Left ventricle myocardium superior (tissue), 1 donor: ENCODE data around the gene OMA1. TPM values are rescaled to one million over a fixed set of nuclear protein-coding genes. Genes with fewer than 3 reads are reported as not detected.
"Not testable (repeated sequence)": the region's sequence is repeated elsewhere in the genome, so short reads cannot be mapped to it uniquely, and the experiment has no call there.

Experiments
- ATAC-seq: fragments of 200-7000 bp; cut with Tn5 transposase; one replicate; pipeline ENCODE4 v1.9.1; 2020; ENCODE audit warnings: mild to moderate bottlenecking, moderate library complexity
- DNase-seq: peaks from one replicate; pipeline ENCODE4 v3.0.0-alpha.2; 2020
- intact Hi-C: fragments of 100-400 bp; cut with micrococcal nuclease; formaldehyde crosslinking; loops from one replicate; pipeline ENCODE4 v1.11.0; 2022
- total RNA-seq: library from RNA; stranded (reverse); fragmentation: NEBNext Ultra II Directional; extraction: Animal tissue kit (Norgen Biotek cat#: 25700); gene quantifications from one replicate; pipeline ENCODE4 v1.2.1, GENCODE V29; 2021
- donor health status: DM: no; HTN: yes; CAD: no; lungs with severe emphysema.

Gene OMA1
- total RNA-seq, 1 donor from 2014 or later = 29.4 TPM

DNA sequence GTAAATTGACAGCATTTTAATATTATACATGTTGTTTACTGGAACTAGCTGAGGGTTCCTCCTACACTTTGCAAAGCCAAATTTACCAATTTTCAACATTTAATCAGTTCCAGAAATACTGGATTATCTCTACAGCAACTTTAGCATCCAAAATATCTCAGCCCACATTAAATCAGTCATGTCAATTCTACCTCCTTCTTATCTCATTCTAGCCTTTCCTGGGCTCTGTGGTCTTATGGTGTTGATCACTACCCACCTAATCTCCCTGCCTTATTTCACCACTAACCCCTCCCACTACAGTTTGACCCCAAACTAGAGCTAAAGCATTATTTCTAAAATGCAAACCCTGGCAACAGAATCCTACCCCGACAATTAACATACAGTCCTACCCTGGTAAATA is 3.3 kb downstream of the OMA1 start:
- no peak for ATAC-seq
- no peak for DNase-seq
- intact Hi-C loops = no loop called here

DNA sequence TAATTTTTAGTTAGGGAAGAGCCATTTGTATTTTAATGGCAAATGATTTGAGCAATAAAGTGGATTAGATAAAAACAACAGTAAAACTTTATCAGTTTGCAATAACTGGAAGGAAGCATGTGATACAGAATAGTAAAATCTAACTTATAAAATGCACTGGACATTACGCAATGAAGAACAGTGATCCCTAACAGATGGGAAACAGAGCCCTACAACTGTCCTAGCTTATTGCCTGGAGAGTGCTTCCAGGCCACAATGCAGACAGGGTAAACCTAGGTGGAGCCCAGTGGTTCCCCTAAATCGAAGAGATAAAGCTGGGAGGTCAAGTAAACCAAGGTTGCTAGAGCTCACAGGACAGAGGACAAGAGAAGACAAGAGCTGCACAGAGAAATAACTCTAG is 7.0 kb downstream of the OMA1 start:
- no peak for ATAC-seq
- DNase-seq = no peak
- intact Hi-C loops = no loop called here

DNA sequence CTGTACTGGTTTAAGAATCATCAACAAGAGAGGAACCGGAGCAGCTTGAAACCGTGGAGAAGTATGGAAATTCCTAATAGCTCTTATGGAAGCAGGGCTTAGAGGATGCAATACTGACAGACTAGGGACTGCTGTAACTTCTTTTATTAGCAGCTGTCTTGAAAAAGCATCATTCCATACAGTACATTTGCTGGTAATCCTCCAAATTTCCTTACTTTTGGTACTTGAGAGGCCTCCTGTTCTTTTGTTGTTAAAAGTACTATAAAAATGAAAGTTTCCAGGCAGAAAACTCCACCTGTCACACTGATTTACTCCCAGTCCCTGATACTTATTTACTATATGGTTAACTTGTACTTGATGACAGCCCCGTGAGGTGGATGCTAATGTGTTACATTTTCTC is 7.7 kb downstream of the OMA1 start:
- intact Hi-C loops = no loop called here
- no peak for ATAC-seq
- no peak for DNase-seq

DNA sequence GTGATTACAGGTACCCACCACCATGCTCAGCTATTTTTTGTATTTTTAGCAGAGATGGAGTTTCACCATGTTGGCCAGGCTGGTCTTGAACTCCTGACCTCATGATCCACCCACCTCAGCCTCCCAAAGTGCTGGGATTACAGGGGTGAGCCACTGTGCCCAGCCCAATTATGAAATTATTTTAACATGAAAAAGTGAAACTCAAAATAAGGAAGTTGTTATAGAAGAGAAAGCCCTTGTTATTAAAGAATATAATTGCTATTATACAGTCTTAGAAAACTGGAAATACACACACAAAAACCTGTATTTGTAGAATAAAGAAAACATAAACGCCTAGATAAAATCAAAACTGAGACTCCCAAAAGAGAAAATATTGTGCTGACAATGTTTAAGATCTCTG is 14.7 kb downstream of the OMA1 start:
- ATAC-seq, intact Hi-C loops, DNase-seq: not testable (repeated sequence)

DNA sequence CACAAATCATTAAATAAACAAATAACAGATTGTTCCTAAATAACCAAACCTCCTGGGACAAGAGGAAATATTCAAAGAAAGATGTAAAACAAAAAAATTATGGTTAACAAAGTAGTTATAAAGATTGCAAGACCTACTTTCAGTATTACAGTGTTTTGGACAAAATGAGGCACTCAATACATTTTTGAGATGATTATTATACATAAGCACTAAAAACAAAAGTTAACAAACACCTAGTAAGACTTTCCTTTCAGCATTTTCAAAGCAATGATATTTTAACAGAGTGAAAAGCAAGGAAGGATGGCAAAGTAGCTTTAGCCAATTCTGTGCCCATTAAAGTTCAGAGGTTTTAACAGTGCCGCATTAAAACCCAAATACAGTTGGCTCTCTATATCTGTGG is 17.2 kb downstream of the OMA1 start:
- DNase-seq = no peak
- intact Hi-C loops = no loop called here
- ATAC-seq = no peak

DNA sequence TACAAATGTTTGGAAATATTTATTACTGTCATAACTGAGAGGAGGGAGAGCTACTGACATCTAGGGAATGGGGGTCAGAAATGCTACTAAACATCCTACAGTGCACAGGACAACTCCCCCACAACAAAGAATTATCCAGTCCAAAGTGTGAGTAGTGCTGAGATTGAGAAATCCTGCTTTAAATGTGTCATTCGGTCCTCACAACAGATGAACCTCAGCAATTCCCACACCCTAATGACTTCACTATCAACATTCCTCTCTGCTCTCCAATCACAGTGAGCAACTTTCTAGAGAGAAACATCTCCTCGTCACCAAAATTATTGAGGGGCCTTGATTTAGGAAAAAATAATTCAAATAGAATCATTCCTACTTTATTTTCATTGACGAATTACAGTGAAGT is 18.0 kb downstream of the OMA1 start:
- ATAC-seq (peak; percentile 43), DNase-seq (no peak)
- intact Hi-C loops = no loop called here

DNA sequence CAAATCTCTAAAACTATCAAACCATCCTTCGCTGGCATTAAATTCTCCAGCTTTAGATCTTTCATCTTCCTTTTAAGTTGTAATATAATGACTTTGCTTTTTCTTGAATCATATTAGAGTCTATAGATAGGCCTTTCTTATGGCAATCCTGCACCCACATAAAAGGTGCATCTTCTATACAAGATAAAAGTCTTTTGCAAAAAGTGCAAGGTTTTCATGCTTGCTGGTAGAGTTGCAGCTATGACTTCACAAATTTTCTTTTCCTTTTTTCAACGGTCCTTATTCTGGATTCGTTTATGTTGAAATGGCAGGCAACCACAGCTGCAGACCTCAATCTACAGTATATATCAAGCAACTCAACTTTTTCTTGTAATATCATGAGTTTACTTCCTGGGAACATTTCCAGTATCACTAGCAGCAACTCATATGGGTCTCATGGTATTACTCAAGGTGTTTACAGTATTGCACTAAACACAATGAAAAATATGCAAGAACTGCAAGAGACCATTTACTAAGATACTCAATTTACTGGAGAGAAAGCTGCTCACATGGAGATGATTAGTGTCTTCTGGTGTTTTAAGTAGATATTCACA is 22.1 kb downstream of the OMA1 start:
- DNase-seq (no peak), ATAC-seq (no peak)
- intact Hi-C loops = no loop called here

DNA sequence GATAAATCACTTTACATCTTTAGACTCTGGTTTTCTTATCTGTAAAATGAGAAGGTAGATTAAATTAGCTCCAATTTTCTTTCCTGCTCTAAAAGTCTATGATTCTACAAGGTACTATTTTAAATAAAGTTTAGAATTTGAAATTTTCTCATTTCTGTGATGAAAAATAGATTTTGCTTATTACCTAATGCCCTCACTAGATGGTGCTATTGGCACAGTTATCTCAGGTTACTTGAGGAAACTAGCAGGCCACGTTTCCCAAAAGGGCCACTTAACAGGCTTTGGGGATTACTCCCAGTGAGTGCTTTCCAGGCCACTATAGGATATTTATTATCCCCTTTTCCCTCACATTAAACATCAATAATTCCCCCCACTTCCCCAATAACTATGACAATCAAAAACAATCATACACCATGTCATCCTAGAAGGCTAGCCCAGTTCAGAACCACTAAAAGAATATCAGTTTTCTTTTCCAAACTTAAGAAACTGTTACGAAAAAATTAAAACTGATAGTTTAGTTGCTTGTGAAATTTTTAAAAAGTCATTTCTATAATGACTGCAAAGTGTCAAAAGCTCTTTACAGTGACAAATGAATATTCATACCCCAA is 30.6 kb downstream of the OMA1 start:
- ATAC-seq = peak; percentile 65
- intact Hi-C loops = loop anchor here (5.0 kb wide), 1 partner anchor 136 kb away; no protein-coding TSS in a partner anchor
- no peak for DNase-seq

DNA sequence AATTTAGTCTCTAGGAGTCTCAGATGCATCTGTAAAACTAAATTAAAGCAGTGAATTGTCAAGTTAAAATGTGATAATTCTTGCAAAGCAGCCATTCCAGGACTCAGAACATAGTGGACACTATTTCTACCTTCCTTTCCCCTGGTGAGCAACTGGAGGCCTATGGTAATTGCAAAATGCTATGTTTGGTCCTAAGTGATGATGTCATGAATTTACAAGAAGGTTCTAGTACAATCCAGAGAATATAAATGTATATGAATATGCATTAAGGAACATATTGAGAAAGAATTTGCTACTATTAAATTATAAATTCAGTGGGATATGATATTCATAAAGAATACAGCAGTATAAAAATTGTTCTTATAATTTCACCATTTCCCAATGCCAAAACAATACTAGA is 32.6 kb downstream of the OMA1 start:
- DNase-seq (no peak), ATAC-seq (no peak)
- intact Hi-C loops = no loop called here

DNA sequence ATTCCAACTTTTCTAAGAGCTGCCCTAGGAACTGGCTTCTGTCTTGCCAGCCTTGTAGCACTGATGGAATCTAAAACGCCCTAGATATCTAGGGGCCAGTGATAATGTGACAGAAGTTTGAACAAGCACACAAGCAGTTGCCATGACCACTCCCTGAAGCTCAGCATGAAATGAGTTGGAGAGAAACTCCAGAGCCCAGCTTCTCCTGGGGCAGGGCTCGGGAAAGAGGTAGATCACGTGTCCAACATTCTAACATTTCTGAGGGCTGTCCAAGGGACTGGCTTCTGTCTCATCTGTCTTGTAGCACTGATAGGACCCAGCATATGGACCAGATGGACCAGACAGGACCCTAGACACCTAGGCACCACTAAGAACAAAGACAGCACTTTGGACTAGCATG is 37.9 kb downstream of the OMA1 start:
- ATAC-seq (peak; percentile 84), DNase-seq (no peak)
- intact Hi-C loops = no loop called here

DNA sequence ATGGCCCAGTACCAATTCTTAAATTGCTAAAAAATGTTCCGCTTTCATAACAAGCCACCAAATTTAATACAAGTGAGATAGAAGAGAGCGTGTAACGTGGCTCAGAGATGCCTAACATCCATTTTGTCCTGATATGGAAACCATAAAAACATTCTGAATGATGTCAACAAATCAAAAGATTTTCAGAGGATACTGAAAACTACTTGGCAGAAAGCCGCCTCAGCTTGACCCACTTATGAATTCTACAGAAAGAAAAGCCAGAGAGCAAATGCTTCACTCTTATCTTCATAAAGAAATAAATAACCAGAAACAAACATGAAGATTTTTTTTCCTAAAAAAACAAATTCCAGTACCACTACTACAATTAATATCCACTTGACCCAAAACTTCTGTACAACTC is 41.2 kb downstream of the OMA1 start:
- no peak for ATAC-seq
- intact Hi-C loops = no loop called here
- DNase-seq = no peak

DNA sequence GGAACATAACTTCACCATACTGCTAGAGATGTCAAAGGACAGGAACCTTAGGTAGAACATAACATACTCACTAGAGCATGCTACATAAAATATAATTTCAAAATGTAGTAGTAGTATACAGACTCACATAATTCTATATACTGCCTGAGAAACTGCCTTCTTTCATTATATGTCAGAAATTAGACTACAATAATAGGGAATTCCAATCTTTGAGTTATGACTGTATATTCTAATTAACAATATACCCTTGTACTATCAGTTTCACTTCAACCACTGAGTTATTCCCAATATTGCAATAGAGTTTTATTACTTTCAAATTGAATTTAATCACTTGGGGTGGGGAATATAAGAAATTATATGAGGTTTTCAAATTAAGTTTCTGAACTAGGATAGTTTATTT is 44.0 kb downstream of the OMA1 start:
- intact Hi-C loops = no loop called here

DNA sequence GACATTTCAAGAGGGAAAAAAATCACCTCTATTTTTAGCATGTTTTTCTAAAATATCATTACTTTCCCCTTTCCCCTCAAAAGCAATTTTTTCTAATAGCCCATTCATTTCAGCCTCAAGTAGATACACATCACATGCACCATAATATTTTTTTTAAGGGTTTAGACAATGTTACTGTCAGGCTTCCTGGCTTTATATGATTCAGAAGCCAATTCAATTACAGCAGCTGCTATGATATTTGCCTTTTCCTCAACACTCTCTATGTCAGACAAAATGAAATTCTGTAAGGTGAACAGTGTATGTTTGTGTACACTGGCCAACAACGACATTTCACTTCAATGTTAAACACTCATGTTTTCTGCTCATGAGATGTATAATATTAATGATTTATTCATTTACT is 46.5 kb downstream of the OMA1 start:
- DNase-seq (no peak), ATAC-seq (no peak)
- intact Hi-C loops = no loop called here

More for the DNA sequence above, 44.0 kb downstream of the OMA1 start:
- no peak for ATAC-seq
- DNase-seq = no peak

DNA sequence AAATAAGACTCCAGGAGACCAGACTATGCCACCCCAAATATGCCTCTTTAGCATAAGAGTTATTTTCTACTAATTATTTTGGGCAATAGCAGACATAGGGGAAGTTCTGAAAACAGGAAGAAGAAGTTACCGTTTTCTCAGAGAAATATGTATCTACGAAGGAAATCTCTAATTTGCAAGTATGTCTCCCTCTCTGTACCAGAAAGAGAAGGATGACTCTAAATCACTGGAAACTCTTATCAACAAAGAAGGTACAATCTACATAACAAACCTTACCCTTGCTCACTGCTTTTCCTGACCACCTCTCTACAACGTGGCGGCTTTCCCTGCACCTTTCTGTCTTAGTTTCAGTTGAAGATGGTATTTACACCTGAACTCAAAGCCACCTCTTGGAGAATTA is 49.0 kb downstream of the OMA1 start:
- ATAC-seq (no peak), DNase-seq (no peak)
- intact Hi-C loops = no loop called here

DNA sequence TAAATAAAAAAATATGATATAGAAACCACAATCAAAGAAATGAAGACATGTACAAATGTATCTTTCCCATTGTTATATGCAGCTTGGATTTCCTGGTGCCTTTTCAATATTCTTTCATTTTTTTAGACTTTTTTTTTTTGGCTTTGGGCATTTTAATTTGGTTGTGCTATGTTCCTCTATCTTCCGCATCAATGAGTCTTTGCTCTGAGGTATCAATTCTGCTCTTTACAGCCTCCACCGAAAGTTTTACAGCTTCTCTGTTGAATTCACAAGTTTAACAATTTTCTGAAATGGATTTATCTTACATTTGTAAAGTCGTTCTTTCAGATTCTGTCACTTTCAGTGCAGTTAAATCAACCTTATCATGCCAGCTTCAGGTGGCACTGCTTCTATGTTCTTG is 50.5 kb downstream of the OMA1 start:
- intact Hi-C loops = no loop called here
- ATAC-seq (no peak), DNase-seq (no peak)

DNA sequence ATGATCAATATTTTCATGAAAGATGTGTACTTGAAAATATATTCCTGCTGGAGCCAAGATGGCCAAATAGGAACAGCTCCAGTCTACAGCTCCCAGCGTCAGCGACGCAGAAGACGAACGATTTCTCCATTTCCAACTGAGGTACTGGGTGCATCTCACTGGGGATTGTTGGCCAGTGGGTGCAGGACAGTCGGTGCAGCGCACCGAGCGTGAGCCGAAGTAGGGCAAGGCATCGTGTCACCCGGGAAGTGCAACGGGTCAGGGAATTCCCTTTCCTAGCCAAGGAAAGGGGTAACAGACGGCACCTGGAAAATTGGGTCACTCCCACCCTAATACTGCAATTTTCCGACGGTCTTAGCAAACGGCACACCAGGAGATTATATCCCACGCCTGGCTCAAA is 57.6 kb downstream of the OMA1 start:
- DNase-seq, ATAC-seq, intact Hi-C loops: not testable (repeated sequence)

DNA sequence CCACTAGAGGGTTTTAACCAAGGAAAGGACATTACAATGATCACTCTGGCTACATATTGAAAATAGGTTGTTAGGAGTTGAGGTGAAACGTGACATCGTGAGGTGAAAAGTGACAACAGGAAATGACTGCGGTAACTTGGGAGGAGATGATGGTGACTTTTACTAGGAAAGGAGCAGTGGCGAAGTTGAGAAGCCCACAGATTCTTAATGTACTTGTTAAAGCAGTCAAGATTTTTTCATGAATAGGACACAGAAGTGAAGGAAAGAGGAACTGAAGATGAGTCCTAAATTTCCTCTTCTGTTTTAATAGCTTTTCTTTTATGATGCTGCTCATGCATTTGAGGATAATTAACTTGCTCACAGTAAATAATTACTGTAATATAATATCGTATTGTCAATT is 59.5 kb downstream of the OMA1 start:
- ATAC-seq (no peak), DNase-seq (no peak)
- intact Hi-C loops = no loop called here

DNA sequence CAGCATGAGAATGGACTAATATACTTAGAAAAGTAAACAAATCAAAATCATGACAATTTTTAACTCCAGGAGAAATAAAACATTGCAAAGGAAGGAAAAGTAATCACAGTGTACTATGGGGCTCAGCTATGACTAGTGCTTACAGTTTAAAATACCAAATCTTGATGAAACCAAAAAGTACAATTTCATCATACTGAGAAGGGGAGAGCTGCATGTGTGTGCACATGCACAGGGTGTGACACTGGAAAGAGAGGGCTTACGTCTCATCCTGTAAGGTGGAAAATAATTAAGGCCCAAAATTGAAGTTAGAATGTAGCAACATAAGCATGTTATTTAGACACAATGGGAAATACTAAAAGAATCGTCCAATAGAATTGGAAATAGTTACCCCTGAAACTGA is 64.6 kb downstream of the OMA1 start:
- intact Hi-C loops = no loop called here
- no peak for DNase-seq

DNA sequence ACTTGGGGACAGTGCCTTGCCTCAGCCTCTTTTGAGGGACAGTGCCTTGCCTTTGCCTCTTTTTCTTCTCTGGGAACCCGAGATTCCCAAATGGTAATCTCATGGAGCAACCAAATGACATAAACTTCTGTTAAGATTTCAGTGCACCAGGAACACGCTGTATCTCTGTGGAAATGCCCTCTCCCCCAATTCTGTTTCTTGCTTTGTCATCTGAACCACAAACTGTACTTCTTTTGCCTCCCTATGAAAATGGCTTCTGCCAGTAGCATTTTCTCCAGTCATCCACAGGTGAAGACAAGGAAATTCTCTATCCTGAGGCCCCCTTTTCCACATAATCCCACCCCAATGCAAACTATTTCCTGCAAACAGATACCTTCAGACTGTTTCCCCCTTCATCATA is 66.3 kb downstream of the OMA1 start:
- DNase-seq = no peak
- ATAC-seq = no peak
- intact Hi-C loops = no loop called here

More for the DNA sequence above, 64.6 kb downstream of the OMA1 start:
- ATAC-seq = no peak

DNA sequence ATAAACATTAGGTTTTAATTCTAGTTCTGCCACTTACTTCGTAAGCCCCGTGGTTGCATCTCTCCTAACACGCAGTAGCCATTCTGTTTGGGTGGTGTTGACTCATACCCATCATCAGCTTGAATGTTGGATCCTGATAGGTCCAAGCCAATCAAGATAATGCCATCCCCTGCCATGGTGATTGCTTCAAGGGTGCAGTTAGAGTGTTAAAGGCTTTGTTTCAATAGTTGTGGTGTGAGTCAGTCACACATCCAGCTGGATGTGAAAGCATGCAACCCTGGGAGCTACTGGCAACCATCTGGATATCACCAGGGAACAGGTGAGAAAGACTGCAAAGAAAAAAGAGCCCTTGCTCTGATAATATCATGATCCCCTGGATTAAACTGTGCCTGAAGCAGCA is 69.1 kb downstream of the OMA1 start:
- intact Hi-C loops = no loop called here
- ATAC-seq (no peak), DNase-seq (no peak)

DNA sequence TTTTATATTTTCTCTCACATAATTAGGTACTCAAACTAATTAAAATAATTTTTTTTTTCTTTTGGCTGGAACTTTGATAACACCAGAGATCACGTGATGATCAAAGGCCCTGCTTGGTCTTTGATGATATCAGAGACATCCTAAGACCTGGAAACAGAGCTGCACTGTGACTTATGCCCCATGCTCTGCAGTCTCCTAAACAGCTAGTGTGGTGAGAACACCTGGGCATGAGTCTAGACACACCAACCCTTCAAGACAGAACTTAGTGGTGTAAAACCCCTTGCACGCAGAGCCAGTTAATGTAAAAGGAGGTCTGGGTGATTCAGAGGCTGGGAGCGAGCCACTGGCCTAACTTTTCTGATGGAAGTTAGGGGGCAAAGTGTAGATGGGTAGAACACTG is 70.3 kb downstream of the OMA1 start:
- intact Hi-C loops = no loop called here
- DNase-seq (no peak), ATAC-seq (no peak)

DNA sequence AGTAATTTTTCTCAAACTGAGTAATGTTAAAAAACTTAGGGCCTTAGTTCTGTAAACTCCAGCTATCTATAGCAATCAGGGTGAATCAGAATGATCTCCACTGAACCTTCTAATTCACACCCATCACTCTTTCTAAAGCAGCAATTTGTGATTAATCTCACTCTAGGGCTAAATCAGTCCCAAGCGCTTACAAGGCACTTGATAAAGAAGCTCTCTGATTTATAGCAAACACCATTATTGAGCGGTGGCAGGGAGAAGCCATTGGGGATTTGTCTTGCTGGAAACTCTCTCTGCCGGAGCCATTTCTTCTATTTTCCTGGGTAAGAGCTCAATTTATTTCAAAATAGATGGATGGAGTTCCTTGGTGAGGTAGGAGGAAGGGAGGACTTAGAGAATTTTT is 77.0 kb downstream of the OMA1 start:
- intact Hi-C loops = no loop called here
- ATAC-seq (no peak), DNase-seq (no peak)
